IMR-90 (cell line): ENCODE results near the gene OR6V1. TPM values are rescaled to one million over a fixed set of nuclear protein-coding genes. Genes with fewer than 3 reads are reported as not detected.

Experiments
- ATAC-seq: fragments of 200-7000 bp; cut with Tn5 transposase; 2 replicates; pipeline ENCODE4 v1.9.1; 2020; ENCODE audit warnings: low read depth, mild to moderate bottlenecking, moderate library complexity
- BruUV-seq: library from RNA; stranded (reverse); fragments of 400-500 nt; replicated peaks from 2 replicates; lab custom pipeline; 2021; lab: Mats Ljungman, UMichigan
- CTCF ChIA-PET: fragments of 300-600 bp; formaldehyde crosslinking; extraction: SDS; loops from one replicate; lab custom pipeline; 2021; ENCODE audit warnings: antibody characterized with exemption; lab: Yijun Ruan, JAX
- POLR2A ChIA-PET: fragments of 300-600 bp; sonication (Branson Sonifier 250); formaldehyde crosslinking; loops from one replicate; lab custom pipeline; 2022; ENCODE audit warnings: antibody characterized with exemption; ENCODE audit not compliant: unreplicated experiment; lab: Charles Lee
- DNase-seq: peaks from one replicate; pipeline ENCODE4 v3.0.0; 2013
- H2AFZ ChIP-seq: replicated peaks from 2 replicates; pipeline ENCODE3; 2013; ENCODE audit warnings: low read length, mild to moderate bottlenecking; ENCODE audit not compliant: poor library complexity
- H2AK5ac ChIP-seq: 2 replicates; pipeline ENCODE4 v1.6.1; 2013; ENCODE audit warnings: low read depth, low read length, inconsistent platforms
- H2AK9ac ChIP-seq: replicated peaks from 2 replicates; pipeline ENCODE3; 2013; ENCODE audit warnings: mild to moderate bottlenecking, low read depth, low read length, moderate library complexity; ENCODE audit not compliant: poor library complexity
- H2BK120ac ChIP-seq: 2 replicates; pipeline ENCODE4 v1.6.1; 2013; ENCODE audit warnings: low read depth, low read length, inconsistent platforms
- H2BK15ac ChIP-seq: 3 replicates; pipeline ENCODE4 v1.6.1; 2013; ENCODE audit warnings: low read depth, low read length, inconsistent platforms
- H2BK20ac ChIP-seq: 2 replicates; pipeline ENCODE4 v1.6.1; 2013; ENCODE audit warnings: low read depth, mild to moderate bottlenecking, inconsistent platforms, low read length, moderate library complexity
- H2BK5ac ChIP-seq: 2 replicates; pipeline ENCODE4 v1.6.1; 2013; ENCODE audit warnings: mild to moderate bottlenecking, low read depth, low read length, inconsistent platforms; ENCODE audit not compliant: poor library complexity, severe bottlenecking
- H3K14ac ChIP-seq: replicated peaks from 2 replicates; pipeline ENCODE4 v1.6.1; 2013; ENCODE audit warnings: low read depth, low read length, inconsistent platforms
- H3K18ac ChIP-seq: 2 replicates; pipeline ENCODE4 v1.6.1; 2013; ENCODE audit warnings: low read depth, low read length, control low read depth
- H3K23ac ChIP-seq: 2 replicates; pipeline ENCODE4 v1.6.1; 2013; ENCODE audit warnings: low read depth, low read length, inconsistent platforms
- H3K27ac ChIP-seq: 2 replicates; pipeline ENCODE4 v1.5.1; 2013; ENCODE audit warnings: mild to moderate bottlenecking, control low read depth, low read length; ENCODE audit not compliant: insufficient read depth
- H3K27me3 ChIP-seq: 2 replicates; pipeline ENCODE4 v1.6.1; 2013; ENCODE audit warnings: low read length; ENCODE audit not compliant: control insufficient read depth, insufficient read depth
- H3K36me3 ChIP-seq: 2 replicates; pipeline ENCODE4 v1.6.1; 2013; ENCODE audit warnings: low read length, mixed read lengths; ENCODE audit not compliant: control insufficient read depth, insufficient read depth
- H3K4ac ChIP-seq: 2 replicates; pipeline ENCODE4 v1.6.1; 2013; ENCODE audit warnings: low read depth, low read length, inconsistent platforms
- H3K4me1 ChIP-seq: 2 replicates; pipeline ENCODE4 v1.6.1; 2013; ENCODE audit warnings: low read length, mixed read lengths; ENCODE audit not compliant: control insufficient read depth, insufficient read depth
- H3K4me2 ChIP-seq: 2 replicates; pipeline ENCODE4 v1.6.1; 2013; ENCODE audit warnings: low read depth, mild to moderate bottlenecking, control low read depth, low read length, moderate library complexity
- H3K4me3 ChIP-seq: 2 replicates; pipeline ENCODE4 v1.5.1; 2013; ENCODE audit warnings: low read depth, mild to moderate bottlenecking, control low read depth, low read length, moderate library complexity; ENCODE audit not compliant: insufficient read depth
- H3K56ac ChIP-seq: 2 replicates; pipeline ENCODE4 v1.6.1; 2013; ENCODE audit warnings: low read length, inconsistent platforms; ENCODE audit not compliant: insufficient read depth; ENCODE audit errors: extremely low read depth
- H3K79me1 ChIP-seq, 2 experiments: 2 replicates each; pipeline ENCODE4 v1.6.1; 2013; ENCODE audit warnings: low read length in 2 of 2, inconsistent platforms in 1 of 2, low read depth in 1 of 2
- H3K9ac ChIP-seq: 2 replicates; pipeline ENCODE4 v1.6.1; 2013; ENCODE audit warnings: low read depth, low read length, control low read depth
- H3K9me1 ChIP-seq: 2 replicates; pipeline ENCODE4 v1.6.1; 2013; ENCODE audit warnings: low read length, inconsistent platforms; ENCODE audit not compliant: insufficient read depth
- H3K9me3 ChIP-seq: 2 replicates; pipeline ENCODE4 v1.6.1; 2013; ENCODE audit warnings: low read length; ENCODE audit not compliant: control insufficient read depth, insufficient read depth
- H4K20me1 ChIP-seq: 2 replicates; pipeline ENCODE4 v1.6.1; 2013; ENCODE audit warnings: low read length, inconsistent platforms; ENCODE audit not compliant: insufficient read depth
- H4K5ac ChIP-seq: 2 replicates; pipeline ENCODE4 v1.6.1; 2013; ENCODE audit warnings: mild to moderate bottlenecking, low read depth, low read length, control low read depth
- H4K8ac ChIP-seq, 2 experiments: 2 replicates each; pipeline ENCODE4 v1.6.1; 2013; ENCODE audit warnings: low read depth in 2 of 2, low read length in 2 of 2, control low read depth in 1 of 2, inconsistent platforms in 1 of 2
- H4K91ac ChIP-seq: 2 replicates; pipeline ENCODE4 v1.6.1; 2013; ENCODE audit warnings: low read depth, low read length, inconsistent platforms; ENCODE audit not compliant: insufficient read depth
- CHD1 ChIP-seq: IDR thresholded peaks from 2 replicates; pipeline ENCODE4 v1.6.1; 2012; ENCODE audit warnings: low read depth, low read length, improper control_type of control experiment
- WGBS, 2 experiments: methylation state at CpG; one replicate each; pipeline versions ENCODE4 v1.1.5 to v1.1.7; 2013; ENCODE audit warnings: missing lambda C conversion rate in 2 of 2; ENCODE audit not compliant: insufficient read length in 1 of 2; ENCODE audit errors: extremely low coverage in 2 of 2; 5-methylcytosine and 5-hydroxymethylcytosine counted together
- dilution Hi-C: fragments of 300-500 bp; cut with HindIII; formaldehyde crosslinking; loops from one replicate; pipeline ENCODE4 v1.14.3; 2018; ENCODE audit warnings: low sequenced_read_pairs; ENCODE audit not compliant: unreplicated experiment
- in situ Hi-C: fragments of 300-500 bp; cut with MboI; formaldehyde crosslinking; loops from 3 replicates; pipeline ENCODE4 v1.14.3; 2019; ENCODE audit warnings: low sequenced_read_pairs, inconsistent platforms, mixed read lengths
- intact Hi-C: fragments of 100-400 bp; cut with micrococcal nuclease; formaldehyde crosslinking; loops from 2 replicates; pipeline ENCODE4 v1.10.0; 2022
- polyA plus RNA-seq, 3 experiments: library from polyadenylated mRNA; depleted of rRNA; stranded (reverse); fragments of >200 nt; gene quantifications; 2 replicates each; pipeline ENCODE4 v1.2.3, GENCODE V29; 2012; ENCODE audit warnings: low replicate concordance in 1 of 3
- total RNA-seq: library from RNA; depleted of rRNA; stranded (reverse); fragments of >200 nt; gene quantifications from 2 replicates; pipeline ENCODE4 v1.2.3, GENCODE V29; 2012
- TF ChIP-seq, protein P1 (sequence below): fragments of 150-350 bp; IDR thresholded peaks from 2 replicates; pipeline ENCODE4 v1.6.1; 2017; ENCODE audit warnings: mild to moderate bottlenecking, antibody characterized with exemption, low read length, low read depth

The OR6V1 gene
- total and polyA plus RNA-seq, 2 of the 4 experiments (the other 2 are of a cell fraction): not detected

DNA sequence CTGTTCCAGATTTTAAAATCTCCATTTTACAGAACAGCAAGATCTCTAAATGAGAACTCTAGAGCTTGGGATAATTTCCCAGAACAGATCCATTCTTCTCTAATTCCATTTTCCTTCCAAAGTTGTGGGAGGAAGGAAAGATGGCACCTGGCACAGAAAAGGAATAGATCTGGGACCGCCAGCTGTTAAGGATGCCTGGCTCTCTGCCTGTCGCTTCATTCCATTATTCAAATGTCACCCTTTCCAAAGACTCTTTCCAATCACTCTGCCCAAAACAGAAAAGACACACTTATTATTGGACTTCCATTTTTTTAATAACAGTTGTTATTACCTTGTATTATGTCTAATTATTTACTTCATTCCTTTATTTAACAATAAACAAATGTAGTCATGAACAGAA is 24.5 kb upstream of the OR6V1 start:
- Histone ChIP-seq H3K4me3 (no peak overlapping the region), H2BK20ac (no peak overlapping the region), H3K27me3 (no peaks in the 10 kb centered on the region), H3K14ac (no peak overlapping the region), H3K79me1 (no peaks in the 10 kb centered on the region), H2AK9ac (no peak overlapping the region), H3K9me1 (no peaks in the 10 kb centered on the region), H2AK5ac (no peak overlapping the region), H3K4ac (no peak overlapping the region), H3K4me2 (no peak overlapping the region), H2BK120ac (no peak overlapping the region), H4K91ac (no peak overlapping the region), H3K9ac (no peak overlapping the region), H3K23ac (no peak overlapping the region), H4K8ac (no peak overlapping the region), H3K27ac (no peak overlapping the region), H2BK15ac (no peak overlapping the region), H2BK5ac (no peak overlapping the region), H3K4me1 (no peaks in the 10 kb centered on the region), H3K18ac (no peak overlapping the region), H2AFZ (no peak overlapping the region), H3K36me3 (no peaks in the 10 kb centered on the region), H4K20me1 (no peaks in the 10 kb centered on the region), H3K56ac (no peak overlapping the region), H4K5ac (no peak overlapping the region), H3K9me3 (no peaks in the 10 kb centered on the region; the same call in none of the 2 replicates)
- no peak for DNase-seq
- CTCF ChIA-PET: interaction anchor here (0.9 to 1.3 kb wide), 3 partner anchors 12 to 187 kb away, joined by 4 to 5 read pairs (median 4); no protein-coding TSS in a partner anchor
- no TSS peak for BruUV-seq
- POLR2A ChIA-PET: no interaction called here
- in situ Hi-C loops (no loop called here), intact Hi-C loops (no loop called here), dilution Hi-C loops (no loop called here)
- no peak for ATAC-seq
- TF ChIP-seq CHD1: no peak
- TF ChIP-seq, protein P1, sequence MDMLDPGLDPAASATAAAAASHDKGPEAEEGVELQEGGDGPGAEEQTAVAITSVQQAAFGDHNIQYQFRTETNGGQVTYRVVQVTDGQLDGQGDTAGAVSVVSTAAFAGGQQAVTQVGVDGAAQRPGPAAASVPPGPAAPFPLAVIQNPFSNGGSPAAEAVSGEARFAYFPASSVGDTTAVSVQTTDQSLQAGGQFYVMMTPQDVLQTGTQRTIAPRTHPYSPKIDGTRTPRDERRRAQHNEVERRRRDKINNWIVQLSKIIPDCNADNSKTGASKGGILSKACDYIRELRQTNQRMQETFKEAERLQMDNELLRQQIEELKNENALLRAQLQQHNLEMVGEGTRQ: no peak
- WGBS, 2 experiments: no CpG with 5 or more reads among the region's 2 CpGs
